ENCODE data around the gene L3MBTL4.

L3MBTL4 gene

GRCh38 chr18:5986257-5986931 lies 428.3 kb downstream of the L3MBTL4 start:
- no peak for DNase-seq (ENCODE audit: low read depth)

GRCh38 chr18:5984245-5984644 lies 430.5 kb downstream of the L3MBTL4 start:
- DNase-seq (ENCODE audit: low read depth), result no peak

GRCh38 chr18:5983488-5983887 lies 431.2 kb downstream of the L3MBTL4 start:
- DNase-seq (ENCODE audit: low read depth), result no peak

GRCh38 chr18:5982332-5982731 lies 432.4 kb downstream of the L3MBTL4 start:
- no peak for DNase-seq (ENCODE audit: low read depth)

GRCh38 chr18:5980721-5981120 lies 434.0 kb downstream of the L3MBTL4 start:
- DNase-seq (ENCODE audit: low read depth), result no peak

GRCh38 chr18:5979971-5980457 lies 434.7 kb downstream of the L3MBTL4 start:
- DNase-seq (ENCODE audit: low read depth), result no peak

GRCh38 chr18:5979176-5979888 lies 435.4 kb downstream of the L3MBTL4 start:
- DNase-seq (ENCODE audit: low read depth), result no peak

- no peak for DNase-seq (ENCODE audit: low read depth)
These were observed 437.7 kb downstream of the L3MBTL4 start for GRCh38 chr18:5977022-5977421.

- no peak for DNase-seq (ENCODE audit: low read depth)
These were observed 439.4 kb downstream of the L3MBTL4 start for GRCh38 chr18:5975111-5976002.

- no peak for DNase-seq (ENCODE audit: low read depth)
These were observed 440.0 kb downstream of the L3MBTL4 start for GRCh38 chr18:5974696-5975095.

- no peak for DNase-seq (ENCODE audit: low read depth)
These were observed 441.6 kb downstream of the L3MBTL4 start for GRCh38 chr18:5973099-5973498.

- no peak for DNase-seq (ENCODE audit: low read depth)
These were observed 442.4 kb downstream of the L3MBTL4 start for GRCh38 chr18:5972298-5972697.

- no peak for DNase-seq (ENCODE audit: low read depth)
These were observed 444.7 kb downstream of the L3MBTL4 start for GRCh38 chr18:5969989-5970403.

- DNase-seq (ENCODE audit: low read depth), result no peak
These were observed 445.2 kb downstream of the L3MBTL4 start for GRCh38 chr18:5969355-5969988.

GRCh38 chr18:5967666-5968065 lies 447.0 kb downstream of the L3MBTL4 start:
- no peak for DNase-seq (ENCODE audit: low read depth)

- DNase-seq (ENCODE audit: low read depth), result no peak
These were observed 447.7 kb downstream of the L3MBTL4 start for GRCh38 chr18:5967007-5967406.

- no peak for DNase-seq (ENCODE audit: low read depth)
These were observed 448.2 kb downstream of the L3MBTL4 start for GRCh38 chr18:5966514-5966913.

GRCh38 chr18:5964996-5965395 lies 449.7 kb downstream of the L3MBTL4 start:
- no peak for DNase-seq (ENCODE audit: low read depth)

GRCh38 chr18:5964596-5964995 lies 450.1 kb downstream of the L3MBTL4 start:
- DNase-seq (ENCODE audit: low read depth), result no peak

GRCh38 chr18:5964108-5964507 lies 450.6 kb downstream of the L3MBTL4 start:
- DNase-seq (ENCODE audit: low read depth), result no peak

- no peak for DNase-seq (ENCODE audit: low read depth)
These were observed 451.4 kb downstream of the L3MBTL4 start for GRCh38 chr18:5963267-5963666.

GRCh38 chr18:5962362-5962761 lies 452.3 kb downstream of the L3MBTL4 start:
- DNase-seq (ENCODE audit: low read depth), result no peak

Measured in activated T-cell treated with anti-CD3 and anti-CD28 coated beads for 48 hours (primary cell).